Inflammatory macrophage (primary cell): ENCODE data around the gene PPFIBP2.
A peak's percentile ranks its signal among the peaks of the same experiment; 100 is the strongest.

Experiments
- DNase-seq, 2 donors: peaks; one replicate each; pipeline ENCODE4 v3.0.0-alpha.2; 2020 to 2022

The PPFIBP2 gene

GRCh38 chr11:7527029-7527428 is 13.2 kb downstream of the PPFIBP2 start:
- DNase-seq = no peak

- no peak for DNase-seq
Observed at GRCh38 chr11:7528514-7529049, 14.8 kb downstream of the PPFIBP2 start.

GRCh38 chr11:7530013-7530640 is 16.3 kb downstream of the PPFIBP2 start:
- DNase-seq = peak in 1 of 2 donors; percentile 10

GRCh38 chr11:7531011-7531410 is 17.2 kb downstream of the PPFIBP2 start:
- DNase-seq = peak; percentile 49 to 70

- no peak for DNase-seq
Observed at GRCh38 chr11:7532405-7533145, 18.8 kb downstream of the PPFIBP2 start.

- DNase-seq = no peak
Observed at GRCh38 chr11:7533199-7534041, 19.6 kb downstream of the PPFIBP2 start.

- no peak for DNase-seq
Observed at GRCh38 chr11:7534042-7534378, 20.2 kb downstream of the PPFIBP2 start.

- peak; percentile 15 to 22 for DNase-seq
Observed at GRCh38 chr11:7536100-7536499, 22.3 kb downstream of the PPFIBP2 start.

- DNase-seq = no peak
Observed at GRCh38 chr11:7537265-7537664, 23.5 kb downstream of the PPFIBP2 start.

- DNase-seq = no peak
Observed at GRCh38 chr11:7538031-7538430, 24.2 kb downstream of the PPFIBP2 start.

GRCh38 chr11:7538466-7539454 is 25.0 kb downstream of the PPFIBP2 start:
- no peak for DNase-seq

- no peak for DNase-seq
Observed at GRCh38 chr11:7540830-7541555, 27.2 kb downstream of the PPFIBP2 start.

GRCh38 chr11:7543302-7543701 is 29.5 kb downstream of the PPFIBP2 start:
- DNase-seq = no peak

- DNase-seq = no peak
Observed at GRCh38 chr11:7544021-7544420, 30.2 kb downstream of the PPFIBP2 start.

GRCh38 chr11:7545611-7546010 is 31.8 kb downstream of the PPFIBP2 start:
- DNase-seq = no peak

- no peak for DNase-seq
Observed at GRCh38 chr11:7546324-7546791, 32.6 kb downstream of the PPFIBP2 start.

GRCh38 chr11:7547687-7548086 is 33.9 kb downstream of the PPFIBP2 start:
- DNase-seq = no peak

GRCh38 chr11:7548659-7549274 is 35.0 kb downstream of the PPFIBP2 start:
- DNase-seq = peak in 1 of 2 donors; percentile 12

GRCh38 chr11:7549681-7550080 is 35.9 kb downstream of the PPFIBP2 start:
- no peak for DNase-seq

GRCh38 chr11:7551571-7551970 is 37.8 kb downstream of the PPFIBP2 start:
- DNase-seq = no peak

- no peak for DNase-seq
Observed at GRCh38 chr11:7552666-7553065, 38.9 kb downstream of the PPFIBP2 start.
